Fibroblast of pulmonary artery (primary cell): ENCODE data around the gene CBX8.

ENCODE experiments used
- DNase-seq: peaks from one replicate; pipeline ENCODE4 v3.0.0-alpha.2; 2010; ENCODE audit warnings: low read depth
- H3K4me3 ChIP-seq: replicated peaks from 2 replicates; pipeline ENCODE4 v1.5.1; 2011; ENCODE audit warnings: low read depth, mild to moderate bottlenecking, control low read depth, low read length, moderate library complexity
- TF ChIP-seq, protein P1 (sequence below): IDR thresholded peaks from 2 replicates; pipeline ENCODE4 v1.5.1; 2011; ENCODE audit warnings: mild to moderate bottlenecking, control low read depth, low read length, inconsistent platforms; ENCODE audit errors: missing control alignments

CBX8 gene

GRCh38 chr17:79842136-79842655 is 45.3 kb upstream of the CBX8 start:
- TF ChIP-seq, protein P1, sequence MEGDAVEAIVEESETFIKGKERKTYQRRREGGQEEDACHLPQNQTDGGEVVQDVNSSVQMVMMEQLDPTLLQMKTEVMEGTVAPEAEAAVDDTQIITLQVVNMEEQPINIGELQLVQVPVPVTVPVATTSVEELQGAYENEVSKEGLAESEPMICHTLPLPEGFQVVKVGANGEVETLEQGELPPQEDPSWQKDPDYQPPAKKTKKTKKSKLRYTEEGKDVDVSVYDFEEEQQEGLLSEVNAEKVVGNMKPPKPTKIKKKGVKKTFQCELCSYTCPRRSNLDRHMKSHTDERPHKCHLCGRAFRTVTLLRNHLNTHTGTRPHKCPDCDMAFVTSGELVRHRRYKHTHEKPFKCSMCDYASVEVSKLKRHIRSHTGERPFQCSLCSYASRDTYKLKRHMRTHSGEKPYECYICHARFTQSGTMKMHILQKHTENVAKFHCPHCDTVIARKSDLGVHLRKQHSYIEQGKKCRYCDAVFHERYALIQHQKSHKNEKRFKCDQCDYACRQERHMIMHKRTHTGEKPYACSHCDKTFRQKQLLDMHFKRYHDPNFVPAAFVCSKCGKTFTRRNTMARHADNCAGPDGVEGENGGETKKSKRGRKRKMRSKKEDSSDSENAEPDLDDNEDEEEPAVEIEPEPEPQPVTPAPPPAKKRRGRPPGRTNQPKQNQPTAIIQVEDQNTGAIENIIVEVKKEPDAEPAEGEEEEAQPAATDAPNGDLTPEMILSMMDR, result no peak
- H3K4me3 ChIP-seq, result no peak overlapping the region

GRCh38 chr17:79841369-79842135 is 44.7 kb upstream of the CBX8 start:
- DNase-seq, result no peak
- TF ChIP-seq, protein P1, result no peak
- no peak overlapping the region for H3K4me3 ChIP-seq

More at GRCh38 chr17:79842136-79842655, 45.3 kb upstream of the CBX8 start:
- no peak for DNase-seq

GRCh38 chr17:79840989-79841286 is 44.1 kb upstream of the CBX8 start:
- DNase-seq, result no peak
- H3K4me3 ChIP-seq, result no peak overlapping the region
- TF ChIP-seq, protein P1, result no peak

DNA sequence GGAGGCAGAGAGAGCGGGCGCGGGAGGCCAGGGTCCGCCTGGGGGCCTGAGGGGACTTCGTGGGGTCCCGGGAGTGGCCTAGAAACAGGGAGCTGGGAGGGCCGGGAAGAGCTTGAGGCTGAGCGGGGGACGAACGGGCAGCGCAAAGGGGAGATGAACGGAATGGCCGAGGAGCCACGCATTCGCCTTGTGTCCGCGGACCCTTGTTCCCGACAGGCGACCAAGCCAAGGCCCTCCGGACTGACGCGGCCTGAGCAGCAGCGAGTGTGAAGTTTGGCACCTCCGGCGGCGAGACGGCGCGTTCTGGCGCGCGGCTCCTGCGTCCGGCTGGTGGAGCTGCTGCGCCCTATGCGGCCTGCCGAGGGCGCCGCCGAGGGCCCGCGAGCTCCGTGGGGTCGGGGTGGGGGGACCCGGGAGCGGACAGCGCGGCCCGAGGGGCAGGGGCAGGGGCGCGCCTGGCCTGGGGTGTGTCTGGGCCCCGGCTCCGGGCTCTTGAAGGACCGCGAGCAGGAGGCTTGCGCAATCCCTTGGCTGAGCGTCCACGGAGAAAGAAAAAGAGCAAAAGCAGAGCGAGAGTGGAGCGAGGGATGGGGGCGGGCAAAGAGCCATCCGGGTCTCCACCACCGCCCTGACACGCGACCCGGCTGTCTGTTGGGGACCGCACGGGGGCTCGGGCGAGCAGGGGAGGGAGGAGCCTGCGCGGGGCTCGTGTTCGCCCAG is 43.6 kb upstream of the CBX8 start:
- no peak overlapping the region for H3K4me3 ChIP-seq
- DNase-seq, result peak; percentile 64
- TF ChIP-seq, protein P1, result no peak

GRCh38 chr17:79839356-79840268 is 42.7 kb upstream of the CBX8 start, which contains the start of gene CBX4:
CBX4 (minus strand) TSS chr17:79839440; CDS start chr17:79839251, 189 bp downstream.
- DNase-seq, result peak; percentile 92
- peak within 1 kb of the TSS; percentile 88 for H3K4me3 ChIP-seq
- TF ChIP-seq, protein P1, result no peak

DNA sequence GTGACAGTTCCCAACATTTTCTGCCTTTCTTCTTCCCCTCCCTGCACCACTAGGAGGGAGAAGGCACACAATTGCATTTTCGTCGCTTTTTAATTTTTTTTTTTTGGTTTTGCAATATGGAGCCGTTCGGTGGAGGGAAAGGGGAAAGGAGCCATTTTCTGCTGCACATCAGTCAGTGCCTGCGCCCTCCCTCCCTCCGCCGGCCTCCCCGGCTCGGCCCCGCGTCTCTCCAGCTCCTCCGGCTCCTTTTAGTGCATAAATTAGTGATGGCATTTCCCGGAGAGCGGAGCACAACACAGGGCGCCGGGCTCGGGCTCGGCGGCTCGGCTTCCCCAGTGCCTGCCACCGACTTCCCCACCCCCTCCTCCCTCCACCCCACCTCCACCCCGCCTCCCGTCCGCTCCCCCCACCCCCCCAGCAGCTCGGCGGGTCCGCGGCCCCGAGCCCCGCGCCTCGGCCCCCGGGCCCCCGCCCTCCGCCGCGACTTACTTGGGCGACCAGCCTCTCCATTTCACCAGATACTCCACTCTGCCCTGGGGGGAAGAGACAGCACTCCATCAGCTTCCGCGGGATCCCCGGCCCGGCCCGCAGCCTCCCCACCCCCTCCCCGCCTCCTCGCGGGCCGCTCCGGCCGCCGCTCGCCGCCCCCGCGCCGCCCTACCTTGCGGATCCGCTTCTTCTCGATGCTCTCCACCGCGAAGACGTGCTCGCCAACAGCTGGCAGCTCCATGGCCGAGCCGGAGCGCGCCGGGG is 41.8 kb upstream of the CBX8 start:
- TF ChIP-seq, protein P1, result no peak
- peak; percentile 69 for DNase-seq
- H3K4me3 ChIP-seq, result peak overlapping the region; percentile 88
